ENCODE data around the gene ARHGEF40.

The ARHGEF40 gene

DNA sequence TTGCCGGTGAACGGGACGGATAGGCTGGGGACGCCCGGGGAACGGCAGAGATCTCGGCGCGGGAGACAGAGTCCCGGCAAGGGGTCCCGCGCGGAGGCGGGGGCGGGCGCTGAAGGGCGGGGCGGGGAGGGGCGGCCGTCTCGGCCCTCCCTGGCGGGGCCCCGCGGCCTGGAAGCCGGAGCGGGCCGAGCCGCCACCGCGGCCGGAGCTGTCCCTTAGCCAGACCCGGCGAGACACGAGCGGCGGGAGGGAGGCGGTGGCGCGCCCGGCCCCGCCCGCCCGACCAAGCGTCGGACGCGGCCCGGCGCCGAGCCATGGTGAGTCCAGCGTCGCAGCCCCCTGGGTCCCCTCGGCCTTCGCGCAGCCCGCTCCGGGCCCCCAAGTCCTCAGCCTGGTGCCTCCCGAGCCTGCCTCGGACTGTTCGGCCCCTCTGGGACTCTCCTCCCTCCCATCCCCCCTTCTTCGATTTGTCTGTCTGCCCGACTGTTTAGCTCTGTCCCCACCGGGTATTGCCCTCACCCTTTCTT, at the start of gene ARHGEF40:
ARHGEF40 (plus strand) TSS at position 222 of the 527 bp plus-strand sequence; CDS start at position 315, 93 bp downstream.
- Histone ChIP-seq H3K9me3 (ENCODE audit: control insufficient read depth, insufficient read depth, low read length) (no peaks in the 10 kb centered on the region), H3K27ac (ENCODE audit: low read depth, low read length) (no peak within 1 kb of the TSS), H3K4me2 (ENCODE audit: low read length) (peak within 1 kb of the TSS; percentile 89), H3K27me3 (ENCODE audit: control insufficient read depth, low read length) (peaks cover 56% of the 10 kb centered on the region), H3K4me3 (ENCODE audit: low read length) (peak within 1 kb of the TSS; percentile 67), H3K9me2 (replicated peaks; ENCODE audit: control insufficient read depth, low read length) (no peaks in the 10 kb centered on the region), H3K36me3 (ENCODE audit: control insufficient read depth, low read length) (no peaks in the 10 kb centered on the region), H3K79me2 (ENCODE audit: control insufficient read depth, low read length) (no peaks in the 10 kb centered on the region), H4K20me1 (ENCODE audit: control insufficient read depth, insufficient read depth, low read depth, low read length) (no peaks in the 10 kb centered on the region), H3K4me1 (ENCODE audit: control insufficient read depth, low read length) (peaks cover 46% of the 10 kb centered on the region), H3F3A (ENCODE audit: control insufficient read depth, insufficient read depth) (peaks cover 8% of the 10 kb centered on the region; the same call in 1 of the 2 replicates)
- TF ChIP-seq, protein P1, sequence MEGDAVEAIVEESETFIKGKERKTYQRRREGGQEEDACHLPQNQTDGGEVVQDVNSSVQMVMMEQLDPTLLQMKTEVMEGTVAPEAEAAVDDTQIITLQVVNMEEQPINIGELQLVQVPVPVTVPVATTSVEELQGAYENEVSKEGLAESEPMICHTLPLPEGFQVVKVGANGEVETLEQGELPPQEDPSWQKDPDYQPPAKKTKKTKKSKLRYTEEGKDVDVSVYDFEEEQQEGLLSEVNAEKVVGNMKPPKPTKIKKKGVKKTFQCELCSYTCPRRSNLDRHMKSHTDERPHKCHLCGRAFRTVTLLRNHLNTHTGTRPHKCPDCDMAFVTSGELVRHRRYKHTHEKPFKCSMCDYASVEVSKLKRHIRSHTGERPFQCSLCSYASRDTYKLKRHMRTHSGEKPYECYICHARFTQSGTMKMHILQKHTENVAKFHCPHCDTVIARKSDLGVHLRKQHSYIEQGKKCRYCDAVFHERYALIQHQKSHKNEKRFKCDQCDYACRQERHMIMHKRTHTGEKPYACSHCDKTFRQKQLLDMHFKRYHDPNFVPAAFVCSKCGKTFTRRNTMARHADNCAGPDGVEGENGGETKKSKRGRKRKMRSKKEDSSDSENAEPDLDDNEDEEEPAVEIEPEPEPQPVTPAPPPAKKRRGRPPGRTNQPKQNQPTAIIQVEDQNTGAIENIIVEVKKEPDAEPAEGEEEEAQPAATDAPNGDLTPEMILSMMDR (IDR thresholded peaks at IDR 0.05; ENCODE audit: low read depth, low read length, poor library complexity, severe bottlenecking) = no peak
- no peak for TF ChIP-seq EZH2phosphoT487 (IDR thresholded peaks at IDR 0.05; ENCODE audit: borderline replicate concordance, low read length)

DNA sequence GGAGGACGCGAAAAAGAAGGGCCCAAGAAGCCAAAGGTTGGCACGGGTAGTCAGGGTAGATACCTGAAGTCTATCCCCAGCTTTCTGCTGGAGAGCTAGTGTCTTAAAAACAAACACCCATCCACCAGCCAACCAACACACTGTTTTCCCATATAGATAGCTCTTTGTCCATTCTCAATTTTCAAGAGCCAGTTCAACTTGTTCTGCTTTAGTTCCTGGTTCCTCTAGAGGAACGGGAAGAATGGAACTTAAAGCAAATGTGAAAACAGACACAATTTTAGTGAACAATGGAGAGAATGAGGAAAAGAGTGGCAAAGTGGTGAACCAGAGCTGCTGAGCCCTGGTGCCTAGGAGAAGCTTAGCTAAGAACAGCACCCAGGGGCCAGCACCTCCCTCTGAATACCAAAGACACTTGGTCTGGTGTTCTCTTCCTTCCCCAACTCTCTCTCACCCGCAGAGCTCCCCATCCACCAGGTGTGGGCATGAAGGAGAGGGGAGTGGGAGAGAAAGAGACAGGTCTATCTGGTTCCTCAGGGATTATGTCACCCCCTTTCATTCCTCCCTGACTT, 49.0 kb upstream of the ARHGEF40 start:
- Histone ChIP-seq H3F3A (ENCODE audit: control insufficient read depth, insufficient read depth) (no peaks in the 10 kb centered on the region), H4K20me1 (ENCODE audit: control insufficient read depth, insufficient read depth, low read depth, low read length) (no peaks in the 10 kb centered on the region), H3K4me3 (ENCODE audit: low read length) (no peak overlapping the region), H3K36me3 (ENCODE audit: control insufficient read depth, low read length) (no peaks in the 10 kb centered on the region), H3K79me2 (ENCODE audit: control insufficient read depth, low read length) (no peaks in the 10 kb centered on the region), H3K9me2 (replicated peaks; ENCODE audit: control insufficient read depth, low read length) (no peaks in the 10 kb centered on the region), H3K9me3 (ENCODE audit: control insufficient read depth, insufficient read depth, low read length) (no peaks in the 10 kb centered on the region), H3K27me3 (ENCODE audit: control insufficient read depth, low read length) (peaks cover 44% of the 10 kb centered on the region), H3K4me2 (ENCODE audit: low read length) (no peak overlapping the region), H3K4me1 (ENCODE audit: control insufficient read depth, low read length) (no peaks in the 10 kb centered on the region), H3K27ac (ENCODE audit: low read depth, low read length) (no peak overlapping the region)
- TF ChIP-seq, protein P1 (IDR thresholded peaks at IDR 0.05; ENCODE audit: low read depth, low read length, poor library complexity, severe bottlenecking) = no peak
- TF ChIP-seq EZH2phosphoT487 (IDR thresholded peaks at IDR 0.05; ENCODE audit: borderline replicate concordance, low read length) = no peak

DNA sequence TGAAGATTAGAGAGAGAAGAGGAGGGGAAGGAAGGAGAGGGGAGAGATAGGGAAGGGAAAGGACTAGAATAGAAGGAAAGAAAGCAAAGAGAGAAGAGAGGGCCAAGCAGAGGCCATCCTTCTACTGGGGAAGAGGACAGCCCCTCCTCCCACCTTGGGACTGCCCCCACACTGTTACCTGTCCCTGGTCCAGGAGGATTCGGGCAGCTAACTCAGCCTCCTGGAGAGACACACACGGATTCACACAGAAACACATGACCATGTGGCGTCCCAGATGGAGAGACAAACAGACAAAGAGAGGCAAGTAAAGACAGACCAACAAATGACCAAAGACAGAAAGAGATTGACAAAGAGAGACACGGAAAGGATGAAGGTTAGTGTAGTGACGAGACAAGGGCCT, 47.4 kb upstream of the ARHGEF40 start:
- Histone ChIP-seq H3K9me3 (ENCODE audit: control insufficient read depth, insufficient read depth, low read length) (no peaks in the 10 kb centered on the region), H3K4me3 (ENCODE audit: low read length) (no peak overlapping the region), H4K20me1 (ENCODE audit: control insufficient read depth, insufficient read depth, low read depth, low read length) (no peaks in the 10 kb centered on the region), H3K4me2 (ENCODE audit: low read length) (no peak overlapping the region), H3K27ac (ENCODE audit: low read depth, low read length) (no peak overlapping the region), H3F3A (ENCODE audit: control insufficient read depth, insufficient read depth) (no peaks in the 10 kb centered on the region), H3K36me3 (ENCODE audit: control insufficient read depth, low read length) (no peaks in the 10 kb centered on the region), H3K9me2 (replicated peaks; ENCODE audit: control insufficient read depth, low read length) (no peaks in the 10 kb centered on the region), H3K27me3 (ENCODE audit: control insufficient read depth, low read length) (peaks cover 47% of the 10 kb centered on the region), H3K4me1 (ENCODE audit: control insufficient read depth, low read length) (no peaks in the 10 kb centered on the region), H3K79me2 (ENCODE audit: control insufficient read depth, low read length) (no peaks in the 10 kb centered on the region)
- no peak for TF ChIP-seq EZH2phosphoT487 (IDR thresholded peaks at IDR 0.05; ENCODE audit: borderline replicate concordance, low read length)
- TF ChIP-seq, protein P1 (IDR thresholded peaks at IDR 0.05; ENCODE audit: low read depth, low read length, poor library complexity, severe bottlenecking) = no peak
